ENCODE measurements around the gene BMI1.
"Not testable (repeated sequence)": the region's sequence is repeated elsewhere in the genome, so short reads cannot be mapped to it uniquely, and the experiment has no call there.

The BMI1 gene

DNA sequence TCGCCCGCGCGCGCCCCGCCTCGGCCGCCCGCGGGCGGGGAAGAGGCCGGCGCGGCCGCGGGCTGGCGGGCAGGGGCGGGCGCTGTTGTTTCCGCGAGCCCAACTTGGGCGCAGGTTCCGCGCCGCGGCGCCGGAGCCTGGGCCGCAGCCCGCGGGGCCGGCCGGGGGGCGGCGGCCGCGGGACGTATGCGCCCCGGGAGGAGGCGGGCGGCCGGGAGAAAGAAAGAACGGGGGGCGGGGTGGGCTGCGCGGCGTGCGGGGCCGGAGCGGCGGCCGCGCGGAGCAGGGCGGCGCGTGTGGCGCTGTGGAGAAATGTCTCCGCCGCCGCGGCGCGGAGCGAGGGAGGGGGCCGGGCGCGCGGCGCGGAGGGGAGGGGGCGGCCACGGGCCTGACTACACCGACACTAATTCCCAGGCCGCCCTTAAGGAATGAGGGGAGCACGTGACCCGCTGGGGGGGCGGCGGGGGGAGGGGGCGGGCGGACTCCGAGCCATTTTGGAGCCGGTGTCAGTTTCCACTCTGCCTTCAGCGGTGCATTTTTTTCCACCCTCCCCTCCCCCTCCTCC, at the start of gene BMI1:
Gene BMI1 (plus strand): TSS at position 509 of the 565 bp plus-strand sequence. CDS start 5,351 bp downstream, outside the sequence.
- peak; percentile 44 for DNase-seq

DNA sequence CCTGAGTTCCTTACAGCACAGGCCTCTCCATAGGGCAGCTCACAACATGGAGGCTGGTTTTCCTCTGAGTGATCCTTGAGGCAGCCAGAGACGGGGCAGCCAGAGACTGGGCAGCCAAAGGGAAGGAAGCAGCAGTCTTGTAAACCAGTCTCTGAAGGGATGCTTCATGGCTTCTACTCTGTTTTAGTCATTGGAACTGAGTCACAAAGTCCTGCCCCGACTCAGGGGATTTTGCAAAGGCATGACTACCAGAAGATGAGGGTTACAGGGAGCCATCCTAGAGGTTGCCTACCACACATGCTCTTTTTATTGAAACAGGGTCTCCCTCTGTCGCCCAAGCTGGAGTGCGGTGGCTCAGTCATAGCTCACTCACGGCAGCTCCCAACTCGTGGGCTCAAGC, 49.1 kb upstream of the BMI1 start:
- DNase-seq = no peak

DNA sequence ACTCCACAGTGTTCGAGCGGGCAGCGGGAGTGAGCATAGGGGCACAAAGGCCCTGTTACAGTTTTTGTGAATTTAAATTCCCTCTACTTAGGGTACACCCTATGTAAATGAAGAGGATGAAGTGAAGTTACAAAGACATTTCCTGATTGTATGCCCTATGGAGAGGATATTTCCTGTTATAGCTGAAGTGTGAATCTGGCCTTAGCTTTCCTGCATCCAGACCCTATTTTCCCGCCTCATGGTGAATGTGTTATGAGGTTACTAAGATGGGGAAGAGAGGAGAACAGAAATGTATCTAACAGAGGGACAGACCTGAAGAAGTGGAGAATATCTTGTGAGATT, 42.5 kb upstream of the BMI1 start:
- DNase-seq = no peak

DNA sequence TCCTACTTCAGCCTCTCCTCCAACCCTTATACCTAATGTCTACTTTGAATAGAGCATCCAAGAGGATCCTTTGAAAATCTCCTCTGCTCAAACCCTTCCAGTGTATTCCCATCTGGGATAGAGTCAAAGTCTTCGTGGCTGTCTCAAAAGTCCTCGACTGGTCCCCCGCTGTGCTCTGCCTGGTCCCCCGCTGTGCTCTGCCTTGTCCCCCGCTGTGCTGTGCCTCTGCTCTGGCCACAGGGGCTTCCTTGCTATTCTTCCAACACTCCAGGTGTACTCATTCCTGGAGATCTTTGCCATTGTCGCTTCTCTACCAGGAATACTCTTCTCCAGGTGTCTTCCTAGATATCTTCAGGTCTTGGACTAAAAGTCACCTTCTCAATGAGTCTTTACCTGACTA, 40.8 kb upstream of the BMI1 start:
- no peak for DNase-seq

DNA sequence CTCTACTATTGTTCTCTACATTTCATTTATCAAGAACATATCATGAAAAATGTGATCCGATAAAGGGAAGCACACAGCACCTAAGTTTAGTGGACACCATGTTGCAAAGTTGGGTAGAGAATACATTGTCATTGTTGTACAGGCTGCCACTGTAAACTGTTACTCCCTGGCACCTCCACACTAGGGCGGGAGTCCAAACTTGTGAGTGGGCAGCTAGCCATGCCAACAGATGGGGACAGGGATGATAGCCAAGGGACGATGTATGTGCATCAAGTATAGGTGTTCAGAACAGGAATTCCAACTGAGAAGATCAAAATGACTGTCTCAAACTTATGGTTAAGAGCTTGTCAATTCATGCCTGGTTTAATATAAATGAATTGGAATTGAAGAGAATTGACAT, 35.8 kb upstream of the BMI1 start:
- no peak for DNase-seq

DNA sequence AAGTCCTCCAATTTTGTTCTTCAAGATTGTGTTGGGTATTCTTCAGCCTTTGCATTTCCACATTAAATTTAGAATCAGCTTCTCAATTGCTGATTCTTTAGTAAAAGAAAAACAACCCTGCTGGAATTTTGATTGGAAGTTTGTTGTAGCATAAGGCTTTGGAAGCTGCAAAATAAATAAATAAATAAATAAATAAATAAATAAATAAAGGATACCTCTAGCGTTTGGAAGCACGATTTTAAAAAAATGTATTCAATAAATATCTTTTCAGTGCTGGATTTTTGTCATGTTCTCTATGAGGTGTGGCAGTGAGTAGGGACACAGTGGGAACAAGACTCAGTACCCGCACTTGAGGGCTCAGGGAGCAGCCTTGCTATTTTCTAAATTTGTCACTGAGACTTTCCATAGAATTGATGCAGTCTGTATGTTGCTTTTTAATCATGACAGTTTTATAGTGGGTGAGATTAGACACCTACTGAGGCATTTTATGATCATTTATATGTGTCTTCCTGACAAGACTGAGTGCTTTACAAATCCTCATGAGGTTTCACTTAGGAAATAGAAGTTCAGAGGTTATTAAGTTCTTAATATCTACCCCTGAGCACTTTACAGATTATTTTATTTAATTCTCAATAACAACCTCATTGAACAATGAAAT, 27.0 kb upstream of the BMI1 start:
- no peak for DNase-seq

DNA sequence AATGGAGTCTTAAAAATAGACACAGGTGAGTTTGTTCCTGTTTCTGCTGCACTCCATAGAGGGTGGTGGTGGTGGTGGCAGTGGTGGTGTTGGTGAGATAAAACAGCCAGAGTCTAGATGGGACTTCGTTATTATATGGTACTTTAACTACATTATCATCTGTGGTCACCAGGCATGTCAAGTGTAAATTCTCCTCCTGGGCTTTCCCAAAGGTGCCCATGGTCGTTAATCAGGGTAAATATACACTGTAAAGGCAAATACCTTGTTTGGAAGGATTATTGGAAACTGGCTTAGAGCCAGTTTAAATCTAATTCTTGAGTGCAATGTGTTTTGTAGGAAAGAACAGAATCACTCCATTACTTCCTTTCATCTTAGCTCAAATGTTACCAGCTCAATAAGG, 26.2 kb upstream of the BMI1 start:
- DNase-seq = no peak

DNA sequence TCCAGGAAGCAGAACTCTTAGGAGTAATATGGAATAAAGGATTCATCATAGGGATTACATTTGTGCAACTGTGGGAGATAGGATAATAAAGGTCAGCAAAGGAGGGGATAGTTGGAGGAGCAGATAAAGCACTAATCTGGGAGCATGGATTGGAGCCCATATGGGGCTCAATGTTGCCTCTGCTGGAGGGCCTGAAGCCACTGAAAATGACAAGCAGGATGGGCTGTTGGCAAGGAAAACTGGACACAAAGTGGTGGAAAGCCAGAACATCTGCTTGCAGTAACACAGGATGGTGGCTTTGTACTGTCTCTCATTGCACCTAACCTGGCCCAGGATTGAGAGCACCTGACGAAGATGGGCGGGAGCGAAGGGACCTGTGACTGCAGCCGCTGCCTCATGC, 19.7 kb upstream of the BMI1 start:
- no peak for DNase-seq

DNA sequence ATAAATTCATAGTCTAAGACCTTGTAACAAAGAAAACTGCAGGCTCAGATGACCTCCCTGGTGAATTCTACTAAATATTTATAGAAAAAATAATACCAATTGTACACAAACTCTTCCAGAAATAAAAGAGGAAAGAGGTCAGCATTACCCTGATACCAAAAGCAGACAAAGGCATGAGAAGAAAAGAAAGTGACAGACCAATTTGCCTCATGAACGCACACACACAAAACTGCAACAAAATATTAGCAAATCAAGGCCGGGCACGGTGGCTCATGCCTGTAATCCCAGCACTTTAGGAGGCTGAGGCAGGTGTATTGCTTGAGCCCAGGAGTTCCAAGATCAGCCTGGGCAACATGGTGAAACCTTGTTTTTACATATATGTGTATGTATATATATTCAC, 17.4 kb upstream of the BMI1 start:
- no peak for DNase-seq

DNA sequence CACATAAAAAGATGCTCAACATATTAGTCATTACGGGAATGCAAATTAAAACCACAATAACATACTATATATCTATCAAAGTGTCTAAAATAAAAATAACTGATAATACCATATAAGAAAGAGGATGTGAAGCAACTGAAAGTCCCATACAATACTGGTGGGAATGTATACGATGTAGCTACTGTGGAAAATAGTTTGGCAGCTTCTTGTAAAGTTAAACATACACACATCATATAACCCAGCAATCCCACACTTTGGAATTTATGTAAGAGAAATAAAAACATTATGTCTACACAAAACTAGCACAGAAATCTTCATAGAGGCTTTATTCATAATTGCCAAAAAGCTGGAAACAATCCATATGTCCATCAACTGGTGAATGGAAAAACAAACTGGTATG, 15.2 kb upstream of the BMI1 start:
- DNase-seq = no peak

DNA sequence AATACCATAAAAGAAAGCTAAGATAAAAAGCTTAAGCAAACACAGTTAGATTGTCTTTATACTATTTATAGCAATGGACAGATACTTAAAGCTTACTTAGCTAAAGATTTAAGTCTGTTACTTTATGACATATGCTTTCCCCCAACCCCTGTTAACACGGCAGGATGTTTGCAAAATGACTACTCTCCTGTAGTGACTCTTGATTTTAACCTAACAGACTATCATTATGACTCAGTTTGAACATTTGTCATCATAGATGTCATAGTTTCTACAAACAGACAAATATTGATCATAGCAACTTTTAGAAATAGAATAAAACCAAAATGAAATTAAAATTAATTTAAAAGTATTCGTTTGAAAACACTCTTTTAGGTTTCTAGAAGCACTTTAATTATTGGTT, 12.5 kb upstream of the BMI1 start:
- no peak for DNase-seq

DNA sequence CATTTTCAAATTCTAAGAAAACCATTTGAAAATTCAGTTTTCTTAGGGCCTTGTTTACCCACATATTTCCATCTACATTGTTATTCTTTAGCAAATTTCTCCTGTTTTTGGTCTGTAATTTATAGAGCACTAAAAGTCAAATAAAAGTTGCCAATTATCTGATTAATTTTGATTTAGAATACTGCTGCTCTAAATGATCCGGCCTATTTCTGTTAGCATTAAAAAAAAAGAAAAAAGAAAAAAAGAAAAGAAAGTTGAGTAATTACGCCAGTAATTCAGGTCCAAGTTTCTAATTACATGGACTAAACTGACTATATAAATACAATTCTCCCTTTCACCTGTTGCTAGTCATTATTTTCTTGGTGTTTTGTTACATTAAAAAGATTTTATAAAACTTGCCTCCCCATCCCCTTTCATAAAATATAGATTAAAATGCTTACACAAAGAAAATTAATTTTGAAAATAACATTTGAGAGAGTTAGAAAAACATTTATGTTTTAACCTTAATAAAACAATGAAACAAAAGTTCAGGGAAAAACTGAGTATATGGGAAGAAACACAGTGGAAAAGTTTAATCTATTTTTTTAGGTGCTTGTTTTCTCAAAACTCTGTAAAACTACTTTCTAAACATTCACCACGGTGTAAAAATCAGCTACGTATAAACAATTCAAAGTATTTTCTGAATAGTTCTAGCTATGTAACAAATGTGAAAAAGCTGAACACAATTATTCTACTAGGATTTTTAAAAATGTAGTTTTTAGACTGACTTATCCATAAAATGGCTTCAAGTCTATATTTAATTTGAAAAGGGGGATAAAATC, 11.5 kb upstream of the BMI1 start:
- DNase-seq = no peak

DNA sequence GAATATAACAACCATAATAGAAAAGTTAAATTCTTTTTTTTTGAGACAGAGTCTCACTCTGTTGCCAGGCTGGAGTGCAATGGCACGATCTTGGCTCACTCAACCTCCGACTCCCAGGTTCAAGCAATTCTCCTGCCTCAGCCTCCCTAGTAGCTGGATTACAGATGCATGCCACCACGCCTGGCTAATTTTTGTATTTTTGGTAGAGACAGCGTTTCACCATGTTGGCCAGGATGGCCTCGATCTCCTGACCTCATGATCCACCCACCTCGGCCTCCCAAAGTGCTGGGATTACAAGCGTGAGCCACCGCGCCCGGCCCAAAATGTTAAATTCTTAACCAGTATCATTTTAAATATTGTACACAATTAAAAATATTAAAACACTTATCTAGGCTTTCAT, 10.9 kb upstream of the BMI1 start:
- not testable (repeated sequence) for DNase-seq

DNA sequence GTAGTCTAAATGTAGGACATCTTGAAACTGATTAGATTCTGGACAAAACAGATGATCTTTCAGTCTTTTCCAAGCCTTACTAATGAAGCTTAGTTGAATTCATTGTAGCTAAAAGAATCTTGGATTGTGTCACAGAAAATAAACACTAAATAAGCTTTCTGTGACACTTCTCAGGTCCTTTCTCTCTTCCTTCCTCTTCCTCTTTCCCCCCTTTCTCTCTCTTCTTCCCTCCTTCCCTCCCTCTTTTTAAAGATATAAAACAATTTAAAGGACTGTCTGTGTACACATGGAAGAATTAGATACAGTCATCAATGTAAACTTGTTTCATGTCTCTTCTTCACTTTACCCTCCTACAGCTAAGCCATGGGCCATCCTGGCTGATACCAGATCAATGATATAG, 10.0 kb upstream of the BMI1 start:
- DNase-seq = no peak

DNA sequence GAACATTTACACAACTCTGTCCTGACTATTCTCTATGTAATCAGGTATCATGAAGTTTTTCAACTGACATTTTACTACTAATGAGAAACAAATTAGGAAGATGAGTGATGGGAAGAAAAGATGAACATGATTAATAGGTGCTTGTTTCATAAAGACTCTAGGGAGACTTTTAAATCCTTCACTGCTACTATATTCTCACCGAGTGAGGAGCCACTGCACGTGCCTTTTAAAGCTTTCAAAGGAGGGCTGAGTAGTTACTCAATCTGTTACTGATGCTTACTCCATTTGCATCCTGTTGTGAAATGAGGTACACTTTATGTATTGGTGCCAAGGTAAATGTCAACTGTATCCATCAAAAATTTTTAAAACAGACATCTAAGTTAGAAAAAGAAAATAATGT, 6.0 kb upstream of the BMI1 start:
- DNase-seq = no peak

DNA sequence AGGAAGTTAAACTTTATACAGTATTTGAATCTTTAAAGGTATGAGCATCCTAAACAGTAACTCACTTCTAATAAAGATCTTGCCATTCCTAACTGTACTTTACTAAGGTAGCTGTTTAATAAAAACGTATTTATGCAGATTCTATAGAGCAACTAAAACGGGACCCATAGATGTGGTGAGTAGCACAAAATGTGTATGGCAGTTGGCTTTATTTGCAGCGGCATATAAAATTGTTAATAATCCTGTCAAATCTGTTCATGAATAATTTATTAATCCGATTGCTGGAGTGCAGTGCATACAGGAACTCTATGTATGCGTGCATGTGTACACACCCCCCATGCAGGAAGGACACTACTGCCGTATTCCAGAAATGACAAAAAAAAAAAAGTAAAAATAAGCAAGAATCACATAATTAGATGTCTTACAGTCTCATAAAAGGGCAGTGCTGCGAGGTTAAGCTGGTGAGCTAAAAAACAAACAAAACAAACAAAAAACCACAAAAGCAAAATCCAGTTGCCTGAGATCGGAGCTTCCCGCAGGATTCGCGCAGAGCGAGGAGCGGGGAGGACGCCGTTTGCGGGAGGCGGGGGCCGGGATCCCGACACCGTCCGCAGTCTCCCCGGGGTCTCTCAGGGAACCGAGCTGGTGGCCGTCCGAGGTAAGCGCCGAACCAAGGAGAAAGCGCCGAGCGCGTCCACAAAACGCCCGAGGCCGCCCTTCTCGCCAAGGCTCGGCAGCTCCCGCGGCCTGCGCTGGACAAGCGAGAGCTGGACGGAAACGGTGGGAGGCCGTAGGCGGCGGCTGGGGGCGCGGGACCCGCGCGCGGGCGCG, 5.2 kb upstream of the BMI1 start:
- no peak for DNase-seq

DNA sequence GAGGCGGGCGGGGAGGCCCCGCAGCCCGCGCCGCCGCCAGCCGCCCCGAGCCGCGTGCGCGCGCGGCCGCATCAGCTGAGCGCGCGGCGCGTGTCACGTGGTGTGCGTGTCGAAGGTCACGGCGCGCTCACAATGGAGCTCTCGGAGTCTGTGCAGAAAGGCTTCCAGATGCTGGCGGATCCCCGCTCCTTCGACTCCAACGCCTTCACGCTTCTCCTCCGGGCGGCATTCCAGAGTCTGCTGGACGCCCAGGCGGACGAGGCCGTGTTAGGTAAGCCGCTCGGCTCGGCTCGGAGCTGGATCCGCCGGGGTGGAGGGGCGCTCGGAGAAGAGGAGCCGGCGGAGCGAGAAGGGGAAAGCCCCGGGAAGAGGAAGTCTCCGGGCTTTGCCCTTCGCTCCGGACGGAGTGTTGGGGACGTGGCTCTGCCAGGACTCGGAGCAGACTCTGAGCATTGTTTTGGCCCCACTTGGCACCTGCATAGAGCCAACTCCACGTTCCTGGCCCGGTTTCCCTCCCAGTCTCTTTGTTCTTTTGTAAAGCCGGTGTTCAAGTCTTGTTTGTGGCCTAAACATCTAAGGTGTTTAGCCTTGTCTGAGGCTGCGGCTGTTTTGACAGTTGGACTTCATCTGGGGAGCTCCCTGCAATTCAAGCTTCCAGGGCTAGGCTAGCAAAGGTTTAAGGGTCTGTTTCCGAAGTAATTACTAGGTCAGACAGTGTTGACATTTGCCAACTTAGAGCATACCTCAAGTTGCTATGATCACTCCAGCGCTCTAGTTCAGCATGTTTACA, 4.4 kb upstream of the BMI1 start, which contains the start of gene COMMD3:
Gene COMMD3 (plus strand): TSS at position 103 of the 790 bp plus-strand sequence. CDS start 30 bp downstream, at position 133.
- peak; percentile 79 for DNase-seq

DNA sequence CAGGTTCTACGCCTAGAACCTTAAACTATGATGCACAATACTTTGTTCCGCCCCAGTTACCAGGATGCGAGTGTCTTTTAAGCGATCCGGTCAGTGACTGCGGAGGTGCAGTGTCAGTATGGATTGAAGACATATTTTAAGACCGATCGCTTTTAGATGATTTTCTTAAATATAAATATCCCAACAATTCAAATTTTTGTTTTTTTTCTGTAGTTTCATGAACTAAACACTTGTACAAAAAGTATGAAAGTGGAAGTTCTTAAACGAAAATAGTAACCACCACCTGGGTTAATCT, 3.9 kb upstream of the BMI1 start:
- no peak for DNase-seq

DNA sequence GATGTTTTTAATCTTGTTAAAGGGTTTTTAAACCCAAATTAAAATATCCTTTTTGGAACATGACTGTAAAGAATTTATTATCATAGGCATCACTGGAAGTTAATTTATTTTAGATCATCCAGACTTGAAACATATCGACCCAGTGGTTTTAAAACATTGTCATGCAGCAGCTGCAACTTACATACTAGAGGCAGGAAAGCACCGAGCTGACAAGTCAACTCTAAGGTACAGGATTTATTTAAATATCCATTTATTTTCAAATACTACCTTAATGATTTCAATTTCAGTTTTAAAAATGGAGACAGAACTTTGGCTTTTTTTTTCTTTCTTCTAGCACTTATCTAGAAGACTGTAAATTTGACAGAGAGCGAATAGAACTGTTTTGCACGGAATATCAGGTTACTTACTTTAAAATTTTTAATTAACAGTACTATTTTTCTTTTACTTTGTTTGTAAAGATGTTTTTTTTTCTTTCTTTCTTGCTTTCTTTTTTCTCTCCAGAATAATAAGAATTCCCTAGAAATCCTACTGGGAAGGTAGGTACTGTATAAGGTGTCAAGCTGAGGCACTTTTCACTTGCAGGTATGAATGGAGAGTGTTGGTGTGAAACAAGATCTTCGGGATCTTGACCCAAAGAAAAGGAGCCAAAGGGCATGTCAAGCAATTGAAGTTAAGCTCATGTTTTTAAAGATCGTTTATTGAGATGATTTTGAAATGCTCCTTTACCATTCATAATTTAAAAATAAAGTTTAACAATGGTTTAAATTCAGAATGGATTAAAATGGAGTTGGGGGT, 2.9 kb upstream of the BMI1 start:
- DNase-seq = no peak

DNA sequence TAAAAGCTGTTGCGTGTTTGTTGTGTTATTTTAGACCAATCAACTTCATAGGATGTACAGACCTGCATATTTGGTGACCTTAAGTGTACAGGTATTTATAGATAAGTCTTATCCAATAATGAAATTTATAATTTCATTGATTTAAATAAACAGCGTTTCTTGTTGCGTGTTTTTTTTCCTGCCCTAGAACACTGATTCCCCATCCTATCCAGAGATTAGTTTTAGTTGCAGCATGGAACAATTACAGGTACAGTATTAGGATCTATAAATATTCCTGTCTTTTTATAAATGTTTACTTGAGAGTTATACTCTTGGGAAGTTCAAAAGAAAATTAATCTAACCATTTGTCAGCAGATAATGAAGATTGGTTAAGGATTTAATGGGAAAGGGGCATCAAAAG, 2.1 kb upstream of the BMI1 start:
- no peak for DNase-seq

DNA sequence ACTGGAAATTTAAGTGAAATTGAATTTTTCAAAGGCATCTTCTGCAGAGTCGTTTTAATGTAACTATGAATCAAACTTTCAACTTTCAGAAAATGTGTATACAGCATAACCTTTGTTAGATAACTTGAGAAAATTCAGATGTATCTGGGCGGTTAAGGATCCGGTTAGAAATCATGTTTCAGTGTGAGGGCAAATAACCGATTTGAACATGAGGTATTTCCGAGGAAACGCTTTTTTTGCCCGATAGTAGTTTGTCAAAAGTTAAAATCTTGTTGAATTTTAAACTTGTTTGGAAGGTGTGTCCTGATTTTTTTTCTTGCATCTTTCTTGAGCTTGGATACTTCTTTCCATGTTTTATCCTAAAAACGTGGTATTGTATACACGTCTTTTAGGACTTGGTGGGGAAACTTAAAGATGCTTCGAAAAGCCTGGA, 1.3 kb upstream of the BMI1 start:
- no peak for DNase-seq
